Measurements from ENCODE around the gene NR1D1. TPM values are rescaled to one million over a fixed set of nuclear protein-coding genes. Genes with fewer than 3 reads are reported as not detected.

Gene NR1D1
- total and polyA plus RNA-seq, 2 of the 13 experiments (the other 11 are each of a cell fraction or from before 2014, with no cell fraction given) = 2.1 to 2.7 TPM

DNA sequence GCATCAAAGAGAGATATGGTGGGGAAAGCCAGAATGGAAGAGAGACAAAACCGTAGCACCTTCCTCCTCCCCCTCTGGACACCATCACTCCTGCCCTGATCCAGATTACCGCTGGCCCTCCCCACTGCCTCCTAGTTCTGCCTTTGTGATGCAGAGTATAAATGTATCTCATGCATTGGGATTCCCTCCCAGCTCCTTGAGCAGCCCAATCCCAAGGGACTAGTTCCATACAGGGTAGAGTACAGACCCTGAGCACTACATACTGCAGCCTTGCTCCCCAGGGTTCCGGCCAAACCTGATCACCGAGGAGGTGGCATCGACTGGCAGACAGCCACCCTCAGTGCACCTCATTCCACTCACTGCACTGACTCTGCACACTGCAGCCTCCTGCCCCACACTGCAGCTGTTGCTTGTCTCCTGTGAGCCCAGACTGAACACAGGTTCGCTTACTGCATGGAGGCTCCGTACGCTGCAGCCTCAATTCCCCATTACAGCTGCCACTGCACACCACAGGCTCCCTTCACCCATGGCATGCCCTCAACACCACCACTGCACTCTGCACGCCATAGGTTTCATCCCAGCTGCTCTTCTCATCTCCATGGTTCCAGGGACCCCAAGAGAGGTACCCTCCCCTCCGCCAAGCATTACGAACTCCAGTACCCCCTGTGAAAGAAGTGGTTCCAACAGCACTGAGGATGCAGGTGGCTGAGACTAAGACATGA lies 39.3 kb downstream of the NR1D1 start:
- Histone ChIP-seq H2AFZ (ENCODE audit: low read length) (no peak overlapping the region), H4K20me1 (ENCODE audit: insufficient read depth, low read length) (no peaks in the 10 kb centered on the region), H3K4me3 (replicated peaks in 1 of 3; ENCODE audit: insufficient read depth in 1 of 3, low read depth in 2 of 3, low read length in 3 of 3) (peak overlapping the region in 1 of 3 experiments; percentile 72; a peak in 1 of 6 replicates), H3K36me3 (replicated peaks in 1 of 2; ENCODE audit: control insufficient read depth in 1 of 2, insufficient read depth in 2 of 2, low read length in 2 of 2) (no peaks in the 10 kb centered on the region), H3K4me1 (ENCODE audit: insufficient read depth, low read length) (peaks cover 62% of the 10 kb centered on the region), H3K79me2 (ENCODE audit: insufficient read depth, low read length) (peaks cover 6% of the 10 kb centered on the region), H3K27ac (ENCODE audit: extremely low read length, insufficient read depth, low read length) (no peak overlapping the region), H3K4me2 (ENCODE audit: low read depth, low read length) (peak overlapping the region; percentile 23), H3K27me3 (ENCODE audit: control insufficient read depth in 1 of 2, insufficient read depth in 2 of 2, low read length in 2 of 2) (peaks cover 4 to 39% of the 10 kb centered on the region in 2 experiments; a peak in 4 of 5 replicates), H3K9me3 (ENCODE audit: low read length) (no peaks in the 10 kb centered on the region), H3K9ac (ENCODE audit: insufficient read depth, low read depth, low read length) (no peak overlapping the region)
- FAIRE-seq (no peak), DNase-seq (ENCODE audit: low spot score) (no peak), ATAC-seq (peak; percentile 4)
- intact Hi-C loops (cut with micrococcal nuclease; ENCODE audit: unreplicated experiment) = no loop called here
- in situ Hi-C loops (cut with HindIII; ENCODE audit: extremely low pct_ligation_motif_present, low pct_unique_long_range_greater_than_20kb) = no loop called here
- ChIA-PET POLR2A (interaction anchor here (1.1 to 3.8 kb wide), 2 partner anchors 11 to 38 kb away, joined by 3 to 29 read pairs; no protein-coding TSS in a partner anchor), CTCF (ENCODE audit: low intra/inter-chr PET ratio, low total read pairs) (interaction anchor here (3.0 kb wide), 1 partner anchor 14 kb away, joined by 25 read pairs; no protein-coding TSS in a partner anchor)
- WGBS (ENCODE audit: low lambda C conversion rate) = 43% methylated on average over 11 of the region's 11 CpGs
- TF ChIP-seq ATM (IDR thresholded peaks at IDR 0.05; ENCODE audit: borderline replicate concordance) (no peak), ZNF253 (CRISPR knock-in tag; IDR thresholded peaks at IDR 0.05; ENCODE audit: borderline replicate concordance) (no peak), ZNF501 (CRISPR knock-in tag; IDR thresholded peaks at IDR 0.05) (0 out of 2 replicates have a peak, but pooled peaks have one; percentile 20)
- TF ChIP-seq, protein P1, sequence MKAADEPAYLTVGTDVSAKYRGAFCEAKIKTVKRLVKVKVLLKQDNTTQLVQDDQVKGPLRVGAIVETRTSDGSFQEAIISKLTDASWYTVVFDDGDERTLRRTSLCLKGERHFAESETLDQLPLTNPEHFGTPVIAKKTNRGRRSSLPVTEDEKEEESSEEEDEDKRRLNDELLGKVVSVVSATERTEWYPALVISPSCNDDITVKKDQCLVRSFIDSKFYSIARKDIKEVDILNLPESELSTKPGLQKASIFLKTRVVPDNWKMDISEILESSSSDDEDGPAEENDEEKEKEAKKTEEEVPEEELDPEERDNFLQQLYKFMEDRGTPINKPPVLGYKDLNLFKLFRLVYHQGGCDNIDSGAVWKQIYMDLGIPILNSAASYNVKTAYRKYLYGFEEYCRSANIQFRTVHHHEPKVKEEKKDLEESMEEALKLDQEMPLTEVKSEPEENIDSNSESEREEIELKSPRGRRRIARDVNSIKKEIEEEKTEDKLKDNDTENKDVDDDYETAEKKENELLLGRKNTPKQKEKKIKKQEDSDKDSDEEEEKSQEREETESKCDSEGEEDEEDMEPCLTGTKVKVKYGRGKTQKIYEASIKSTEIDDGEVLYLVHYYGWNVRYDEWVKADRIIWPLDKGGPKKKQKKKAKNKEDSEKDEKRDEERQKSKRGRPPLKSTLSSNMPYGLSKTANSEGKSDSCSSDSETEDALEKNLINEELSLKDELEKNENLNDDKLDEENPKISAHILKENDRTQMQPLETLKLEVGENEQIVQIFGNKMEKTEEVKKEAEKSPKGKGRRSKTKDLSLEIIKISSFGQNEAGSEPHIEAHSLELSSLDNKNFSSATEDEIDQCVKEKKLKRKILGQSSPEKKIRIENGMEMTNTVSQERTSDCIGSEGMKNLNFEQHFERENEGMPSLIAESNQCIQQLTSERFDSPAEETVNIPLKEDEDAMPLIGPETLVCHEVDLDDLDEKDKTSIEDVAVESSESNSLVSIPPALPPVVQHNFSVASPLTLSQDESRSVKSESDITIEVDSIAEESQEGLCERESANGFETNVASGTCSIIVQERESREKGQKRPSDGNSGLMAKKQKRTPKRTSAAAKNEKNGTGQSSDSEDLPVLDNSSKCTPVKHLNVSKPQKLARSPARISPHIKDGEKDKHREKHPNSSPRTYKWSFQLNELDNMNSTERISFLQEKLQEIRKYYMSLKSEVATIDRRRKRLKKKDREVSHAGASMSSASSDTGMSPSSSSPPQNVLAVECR (CRISPR knock-in tag; IDR thresholded peaks at IDR 0.05; ENCODE audit: borderline replicate concordance) = 0 out of 2 replicates have a peak, but pooled peaks have one; percentile 21
- TF ChIP-seq, protein P2, sequence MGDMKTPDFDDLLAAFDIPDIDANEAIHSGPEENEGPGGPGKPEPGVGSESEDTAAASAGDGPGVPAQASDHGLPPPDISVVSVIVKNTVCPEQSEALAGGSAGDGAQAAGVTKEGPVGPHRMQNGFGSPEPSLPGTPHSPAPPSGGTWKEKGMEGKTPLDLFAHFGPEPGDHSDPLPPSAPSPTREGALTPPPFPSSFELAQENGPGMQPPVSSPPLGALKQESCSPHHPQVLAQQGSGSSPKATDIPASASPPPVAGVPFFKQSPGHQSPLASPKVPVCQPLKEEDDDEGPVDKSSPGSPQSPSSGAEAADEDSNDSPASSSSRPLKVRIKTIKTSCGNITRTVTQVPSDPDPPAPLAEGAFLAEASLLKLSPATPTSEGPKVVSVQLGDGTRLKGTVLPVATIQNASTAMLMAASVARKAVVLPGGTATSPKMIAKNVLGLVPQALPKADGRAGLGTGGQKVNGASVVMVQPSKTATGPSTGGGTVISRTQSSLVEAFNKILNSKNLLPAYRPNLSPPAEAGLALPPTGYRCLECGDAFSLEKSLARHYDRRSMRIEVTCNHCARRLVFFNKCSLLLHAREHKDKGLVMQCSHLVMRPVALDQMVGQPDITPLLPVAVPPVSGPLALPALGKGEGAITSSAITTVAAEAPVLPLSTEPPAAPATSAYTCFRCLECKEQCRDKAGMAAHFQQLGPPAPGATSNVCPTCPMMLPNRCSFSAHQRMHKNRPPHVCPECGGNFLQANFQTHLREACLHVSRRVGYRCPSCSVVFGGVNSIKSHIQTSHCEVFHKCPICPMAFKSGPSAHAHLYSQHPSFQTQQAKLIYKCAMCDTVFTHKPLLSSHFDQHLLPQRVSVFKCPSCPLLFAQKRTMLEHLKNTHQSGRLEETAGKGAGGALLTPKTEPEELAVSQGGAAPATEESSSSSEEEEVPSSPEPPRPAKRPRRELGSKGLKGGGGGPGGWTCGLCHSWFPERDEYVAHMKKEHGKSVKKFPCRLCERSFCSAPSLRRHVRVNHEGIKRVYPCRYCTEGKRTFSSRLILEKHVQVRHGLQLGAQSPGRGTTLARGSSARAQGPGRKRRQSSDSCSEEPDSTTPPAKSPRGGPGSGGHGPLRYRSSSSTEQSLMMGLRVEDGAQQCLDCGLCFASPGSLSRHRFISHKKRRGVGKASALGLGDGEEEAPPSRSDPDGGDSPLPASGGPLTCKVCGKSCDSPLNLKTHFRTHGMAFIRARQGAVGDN (CRISPR knock-in tag; IDR thresholded peaks at IDR 0.05) = peak; percentile 24; the same call in 1 of the 2 replicates
- TF ChIP-seq, protein P3, sequence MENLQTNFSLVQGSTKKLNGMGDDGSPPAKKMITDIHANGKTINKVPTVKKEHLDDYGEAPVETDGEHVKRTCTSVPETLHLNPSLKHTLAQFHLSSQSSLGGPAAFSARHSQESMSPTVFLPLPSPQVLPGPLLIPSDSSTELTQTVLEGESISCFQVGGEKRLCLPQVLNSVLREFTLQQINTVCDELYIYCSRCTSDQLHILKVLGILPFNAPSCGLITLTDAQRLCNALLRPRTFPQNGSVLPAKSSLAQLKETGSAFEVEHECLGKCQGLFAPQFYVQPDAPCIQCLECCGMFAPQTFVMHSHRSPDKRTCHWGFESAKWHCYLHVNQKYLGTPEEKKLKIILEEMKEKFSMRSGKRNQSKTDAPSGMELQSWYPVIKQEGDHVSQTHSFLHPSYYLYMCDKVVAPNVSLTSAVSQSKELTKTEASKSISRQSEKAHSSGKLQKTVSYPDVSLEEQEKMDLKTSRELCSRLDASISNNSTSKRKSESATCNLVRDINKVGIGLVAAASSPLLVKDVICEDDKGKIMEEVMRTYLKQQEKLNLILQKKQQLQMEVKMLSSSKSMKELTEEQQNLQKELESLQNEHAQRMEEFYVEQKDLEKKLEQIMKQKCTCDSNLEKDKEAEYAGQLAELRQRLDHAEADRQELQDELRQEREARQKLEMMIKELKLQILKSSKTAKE (CRISPR knock-in tag; IDR thresholded peaks at IDR 0.05; ENCODE audit: borderline replicate concordance) = 0 out of 2 replicates have a peak, but pooled peaks have one; percentile 16
- BruUV-seq (replicated peaks) = no TSS peak
